HCT116 (cell line): ENCODE measurements around the gene CELA2A. TPM values are rescaled to one million over a fixed set of nuclear protein-coding genes. Genes with fewer than 3 reads are reported as not detected.

Source experiments
- ATAC-seq: fragments of 200-7000 bp; cut with Tn5 transposase; 2 replicates; pipeline ENCODE4 v1.9.1; 2020; ENCODE audit warnings: mild to moderate bottlenecking, moderate library complexity
- BruUV-seq: library from RNA; stranded (reverse); fragments of 400-500 nt; replicated peaks from 2 replicates; lab custom pipeline; 2021; lab: Mats Ljungman, UMichigan
- CTCF ChIA-PET: fragments of 300-600 bp; sonication (Branson Sonifier 250); formaldehyde crosslinking; loops from one replicate; lab custom pipeline; 2021; ENCODE audit warnings: antibody characterized with exemption; lab: Charles Lee
- POLR2A ChIA-PET: fragments of 300-600, 350-600 bp; sonication (Branson Sonifier 250); formaldehyde crosslinking; loops from one replicate; lab custom pipeline; 2021; ENCODE audit warnings: antibody characterized with exemption; lab: Charles Lee
- RAD21 ChIA-PET, 2 experiments: fragments of 300-600 bp; sonication (Branson Sonifier 250); formaldehyde crosslinking; loops; one replicate each; lab custom pipeline; 2023; ENCODE audit warnings: low total read pairs in 2 of 2; ENCODE audit not compliant: uncharacterized antibody in 2 of 2, unreplicated experiment in 2 of 2, low non-redundant PET in 1 of 2; lab: Charles Lee
- DNase-seq: peaks from one replicate; pipeline ENCODE4 v3.0.0-alpha.2; 2010; ENCODE audit warnings: low read depth, low spot score
- H2AFZ ChIP-seq: fragments of 200-600 bp; shearing (Covaris generic), sonication (generic); 2 replicates; pipeline ENCODE4 v1.6.1; 2017; ENCODE audit warnings: low read depth, mixed run types, mixed read lengths, antibody characterized with exemption, low read length; ENCODE audit not compliant: poor library complexity, severe bottlenecking
- H3K27ac ChIP-seq: 2 replicates; pipeline ENCODE4 v1.5.1; 2012; ENCODE audit warnings: low read depth, low read length
- H3K27me3 ChIP-seq: fragments of 200-600 bp; sonication (generic); 2 replicates; pipeline ENCODE4 v1.6.1; 2016; ENCODE audit warnings: mixed run types, low read length, mixed read lengths; ENCODE audit not compliant: insufficient read depth
- H3K36me3 ChIP-seq, 2 experiments: fragments of 200-500 bp in 1 of 2; fragments of 200-600 bp in 1 of 2; sonication (Bioruptor generic) in 1 of 2; sonication (generic) in 1 of 2; 2 replicates each; pipeline versions ENCODE4 v1.5.1 to v1.6.1; 2014 to 2016; ENCODE audit warnings: low read length in 2 of 2, inconsistent platforms in 1 of 2, mixed read lengths in 1 of 2, mixed run types in 1 of 2; ENCODE audit not compliant: insufficient read depth in 2 of 2, control insufficient read depth in 1 of 2
- H3K4me1 ChIP-seq, 2 experiments: fragments of 200-600 bp in 1 of 2; sonication (generic) in 1 of 2; 2 replicates each; pipeline versions ENCODE4 v1.5.1 to v1.6.1; 2012 to 2017; ENCODE audit warnings: low read length in 2 of 2, inconsistent platforms in 1 of 2, mild to moderate bottlenecking in 1 of 2, mixed read lengths in 1 of 2, mixed run types in 1 of 2, moderate library complexity in 1 of 2; ENCODE audit not compliant: insufficient read depth in 2 of 2, control insufficient read depth in 1 of 2
- H3K4me2 ChIP-seq: fragments of 200-600 bp; sonication (generic); 2 replicates; pipeline ENCODE4 v1.6.1; 2017; ENCODE audit warnings: mixed run types, low read length, mixed read lengths
- H3K4me3 ChIP-seq, 2 experiments: fragments of 200-600 bp in 1 of 2; sonication (generic) in 1 of 2; replicated peaks in 1 of 2; 2 replicates each; pipeline ENCODE4 v1.5.1; 2011 to 2016; ENCODE audit warnings: low read length in 2 of 2, control low read depth in 1 of 2, low read depth in 1 of 2, mild to moderate bottlenecking in 1 of 2, mixed read lengths in 1 of 2, mixed run types in 1 of 2
- H3K79me2 ChIP-seq: fragments of 200-600 bp; sonication (generic); 2 replicates; pipeline ENCODE4 v1.6.1; 2017; ENCODE audit warnings: mild to moderate bottlenecking, mixed run types, low read length, moderate library complexity, mixed read lengths; ENCODE audit not compliant: insufficient read depth
- H3K9ac ChIP-seq: fragments of 200-600 bp; sonication (generic); 2 replicates; pipeline ENCODE4 v1.6.1; 2016; ENCODE audit warnings: low read length, mixed read lengths
- H3K9me2 ChIP-seq: fragments of 200-600 bp; sonication (generic), shearing (Covaris generic); 2 replicates; pipeline ENCODE4 v1.6.1; 2017; ENCODE audit warnings: mixed run types, mild to moderate bottlenecking, moderate library complexity; ENCODE audit not compliant: insufficient read depth
- H3K9me3 ChIP-seq, 2 experiments: fragments of 200-500 bp in 1 of 2; fragments of 200-600 bp in 1 of 2; sonication (Bioruptor generic) in 1 of 2; sonication (generic) in 1 of 2; 2 replicates each; pipeline ENCODE4 v1.6.1; 2014 to 2017; ENCODE audit warnings: low read length in 2 of 2, mixed read lengths in 2 of 2, inconsistent platforms in 1 of 2, low read depth in 1 of 2, mild to moderate bottlenecking in 1 of 2, mixed run types in 1 of 2, moderate library complexity in 1 of 2; ENCODE audit not compliant: control insufficient read depth in 1 of 2, insufficient read depth in 1 of 2
- H4K20me1 ChIP-seq: fragments of 200-600 bp; sonication (generic), shearing (Covaris generic); 2 replicates; pipeline ENCODE4 v1.6.1; 2017; ENCODE audit warnings: mixed run types, mild to moderate bottlenecking, moderate library complexity; ENCODE audit not compliant: insufficient read depth
- ATF3 ChIP-seq: IDR thresholded peaks from 2 replicates; pipeline ENCODE4 v1.6.1; 2012
- CTCF ChIP-seq, 3 experiments: fragments of 200-600 bp in 1 of 3; sonication (generic) in 1 of 3; IDR thresholded peaks in 2 of 3; conservative IDR thresholded peaks in 1 of 3; 2 replicates each; pipeline ENCODE4 v1.5.1; 2012 to 2017; ENCODE audit warnings: low read depth in 2 of 3, low read length in 2 of 3, antibody characterized with exemption in 1 of 3, borderline replicate concordance in 1 of 3, control low read depth in 1 of 3, mild to moderate bottlenecking in 1 of 3, mixed read lengths in 1 of 3, mixed run types in 1 of 3, moderate library complexity in 1 of 3; ENCODE audit not compliant: insufficient read depth in 1 of 3
- EGR1 ChIP-seq: IDR thresholded peaks from 2 replicates; pipeline ENCODE4 v1.6.1; 2012; ENCODE audit warnings: low read depth
- ELF1 ChIP-seq: IDR thresholded peaks from 2 replicates; pipeline ENCODE4 v1.6.1; 2012; ENCODE audit warnings: low read depth, borderline replicate concordance
- EZH2phosphoT487 ChIP-seq: fragments of 200-600 bp; IDR thresholded peaks from 2 replicates; pipeline ENCODE4 v1.6.1; 2018; ENCODE audit warnings: antibody characterized with exemption, borderline replicate concordance
- FOSL1 ChIP-seq: IDR thresholded peaks from 2 replicates; pipeline ENCODE4 v1.6.1; 2012; ENCODE audit warnings: low read depth
- POLR2A ChIP-seq: IDR thresholded peaks from 2 replicates; pipeline ENCODE4 v1.7.0; 2011; ENCODE audit warnings: borderline replicate concordance; ENCODE audit not compliant: insufficient read depth, insufficient read length; ENCODE audit errors: extremely low read depth
- POLR2AphosphoS5 ChIP-seq: IDR thresholded peaks from 2 replicates; pipeline ENCODE4 v1.6.1; 2011; ENCODE audit warnings: mild to moderate bottlenecking, low read depth, low read length, moderate library complexity
- SP1 ChIP-seq: IDR thresholded peaks from 2 replicates; pipeline ENCODE4 v1.6.1; 2012; ENCODE audit warnings: low read depth
- YY1 ChIP-seq: IDR thresholded peaks from 2 replicates; pipeline ENCODE4 v1.6.1; 2011; ENCODE audit warnings: low read length, low read depth, moderate library complexity, mild to moderate bottlenecking; ENCODE audit not compliant: insufficient replicate concordance; ENCODE audit errors: extremely low read depth
- ZNF274 ChIP-seq: fragments of 200-500 bp; sonication (Bioruptor generic); IDR thresholded peaks from 2 replicates; pipeline ENCODE4 v1.6.1; 2014; ENCODE audit warnings: mild to moderate bottlenecking, low read depth, low read length, inconsistent platforms
- intact Hi-C: fragments of 100-400 bp; cut with micrococcal nuclease; formaldehyde crosslinking; loops from 2 replicates; pipeline ENCODE4 v1.10.0; 2022
- total RNA-seq: library from RNA; stranded (reverse); gene quantifications from one replicate; pipeline ENCODE4 v1.2.1, GENCODE V29; 2021; ENCODE audit not compliant: unreplicated experiment
- TF ChIP-seq, protein P1 (sequence below): IDR thresholded peaks from 2 replicates; pipeline ENCODE4 v1.6.1; 2011; ENCODE audit warnings: mild to moderate bottlenecking, low read length, moderate library complexity; ENCODE audit not compliant: insufficient replicate concordance; ENCODE audit errors: extremely low read depth

CELA2A gene
- total RNA-seq, 1 experiment from 2014 or later: 1.6 TPM

GRCh38 chr1:15436881-15437442 is 19.6 kb upstream of the CELA2A start:
- CTCF ChIA-PET: no interaction called here
- POLR2A ChIA-PET: no interaction called here

DNA sequence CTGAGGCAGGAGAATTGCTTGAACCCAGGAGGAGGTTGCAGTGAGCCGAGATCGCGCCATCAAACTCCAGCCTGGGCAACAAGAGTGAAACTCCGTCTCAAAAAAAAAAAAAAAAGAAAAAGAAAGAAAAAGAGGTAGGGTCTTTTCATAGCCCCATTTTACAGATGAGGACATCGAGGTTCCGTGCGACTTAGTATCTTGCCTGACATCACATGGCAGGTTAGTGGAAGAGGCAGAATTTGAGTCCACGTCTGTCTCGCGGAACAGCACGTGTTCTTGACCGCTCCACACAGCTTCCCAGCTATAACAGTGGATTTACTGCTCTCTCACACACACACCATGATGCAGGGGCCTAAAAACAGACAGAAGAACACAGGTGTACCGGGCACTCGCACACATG is 17.2 kb upstream of the CELA2A start:
- H3K4me3 ChIP-seq: no peak overlapping the region
- no peak overlapping the region for H3K27ac ChIP-seq
- H3K79me2 ChIP-seq: no peaks in the 10 kb centered on the region
- intact Hi-C loops: no loop called here
- BruUV-seq: no TSS peak
- no peak overlapping the region for H3K4me2 ChIP-seq
- no peak overlapping the region for H2AFZ ChIP-seq
- H3K9me2 ChIP-seq: no peaks in the 10 kb centered on the region
- TF ChIP-seq FOSL1 (no peak), EZH2phosphoT487 (no peak), EGR1 (no peak), CTCF (IDR thresholded peaks at IDR 0.05 in 2 of 3, conservative IDR thresholded peaks at IDR 0.05 in 1 of 3; ENCODE audit: borderline replicate concordance in 1 of 3, insufficient read depth in 1 of 3, low read depth in 2 of 3, low read length in 2 of 3) (no peak), ELF1 (no peak)
- TF ChIP-seq, all 23 proteins: peak for 0
- POLR2A ChIA-PET: no interaction called here
- H3K9ac ChIP-seq: no peak overlapping the region
- CTCF ChIA-PET: no interaction called here
- no peaks in the 10 kb centered on the region for H4K20me1 ChIP-seq
- H3K36me3 ChIP-seq: no peaks in the 10 kb centered on the region
- no peaks in the 10 kb centered on the region for H3K9me3 ChIP-seq
- H3K27me3 ChIP-seq: no peaks in the 10 kb centered on the region
- DNase-seq (no peak), ATAC-seq (no peak)
- RAD21 ChIA-PET: no interaction called here
- H3K4me1 ChIP-seq: no peaks in the 10 kb centered on the region

More at GRCh38 chr1:15436881-15437442, 19.6 kb upstream of the CELA2A start:
- peaks cover 0 to 17% of the 10 kb centered on the region in 2 experiments; a peak in 2 of 4 replicates for H3K4me1 ChIP-seq
- no peak overlapping the region for H3K27ac ChIP-seq
- no peaks in the 10 kb centered on the region for H3K79me2 ChIP-seq
- no peak overlapping the region for H3K4me3 ChIP-seq
- H3K9ac ChIP-seq: no peak overlapping the region
- TF ChIP-seq YY1: no peak
- TF ChIP-seq POLR2A: no peak
- TF ChIP-seq, protein P1, sequence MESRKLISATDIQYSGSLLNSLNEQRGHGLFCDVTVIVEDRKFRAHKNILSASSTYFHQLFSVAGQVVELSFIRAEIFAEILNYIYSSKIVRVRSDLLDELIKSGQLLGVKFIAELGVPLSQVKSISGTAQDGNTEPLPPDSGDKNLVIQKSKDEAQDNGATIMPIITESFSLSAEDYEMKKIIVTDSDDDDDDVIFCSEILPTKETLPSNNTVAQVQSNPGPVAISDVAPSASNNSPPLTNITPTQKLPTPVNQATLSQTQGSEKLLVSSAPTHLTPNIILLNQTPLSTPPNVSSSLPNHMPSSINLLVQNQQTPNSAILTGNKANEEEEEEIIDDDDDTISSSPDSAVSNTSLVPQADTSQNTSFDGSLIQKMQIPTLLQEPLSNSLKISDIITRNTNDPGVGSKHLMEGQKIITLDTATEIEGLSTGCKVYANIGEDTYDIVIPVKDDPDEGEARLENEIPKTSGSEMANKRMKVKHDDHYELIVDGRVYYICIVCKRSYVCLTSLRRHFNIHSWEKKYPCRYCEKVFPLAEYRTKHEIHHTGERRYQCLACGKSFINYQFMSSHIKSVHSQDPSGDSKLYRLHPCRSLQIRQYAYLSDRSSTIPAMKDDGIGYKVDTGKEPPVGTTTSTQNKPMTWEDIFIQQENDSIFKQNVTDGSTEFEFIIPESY: no peak
- no peak for TF ChIP-seq POLR2AphosphoS5
- TF ChIP-seq ZNF274: no peak
- no peak for TF ChIP-seq SP1
- no peak for TF ChIP-seq ATF3
- H3K9me2 ChIP-seq: no peaks in the 10 kb centered on the region
- DNase-seq (no peak), ATAC-seq (no peak)
- H2AFZ ChIP-seq: no peak overlapping the region
- H3K36me3 ChIP-seq: no peaks in the 10 kb centered on the region
- RAD21 ChIA-PET: no interaction called here
- no TSS peak for BruUV-seq
- intact Hi-C loops: no loop called here
- H3K27me3 ChIP-seq: no peaks in the 10 kb centered on the region
- H3K9me3 ChIP-seq: no peaks in the 10 kb centered on the region
- no peak overlapping the region for H3K4me2 ChIP-seq
- H4K20me1 ChIP-seq: no peaks in the 10 kb centered on the region
